ENCODE results near the gene CTTNBP2.

- TF ChIP-seq CTCF (IDR thresholded peaks at IDR 0.05) (no peak), EP300 (IDR thresholded peaks at IDR 0.05; ENCODE audit: low read depth) (no peak)
Measured at GRCh38 chr7:117688126-117688525, 185.1 kb downstream of the CTTNBP2 start.

Data from transverse colon (tissue), 3 donors.